Smooth muscle cell (in vitro differentiated cells): ENCODE measurements around the gene ABCB11. TPM values are rescaled to one million over a fixed set of nuclear protein-coding genes. Genes with fewer than 3 reads are reported as not detected.

Experiments
- DNase-seq: peaks from one replicate; lab custom pipeline; 2025; ENCODE audit not compliant: unreplicated experiment; lab: John Stamatoyannopoulos, UW
- H2AFZ ChIP-seq: fragments of 200-600 bp; sonication (generic); 2 replicates; pipeline ENCODE4 v1.6.0; 2016; ENCODE audit warnings: antibody characterized with exemption, low read depth, mild to moderate bottlenecking
- H3F3A ChIP-seq: fragments of 200-600 bp; sonication (generic); 2 replicates; pipeline ENCODE4 v1.6.0; 2017; ENCODE audit warnings: antibody characterized with exemption, low read depth
- H3K27ac ChIP-seq: fragments of 200-600 bp; sonication (generic); 2 replicates; pipeline ENCODE4 v1.5.1; 2016; ENCODE audit warnings: low read depth, mild to moderate bottlenecking
- H3K27me3 ChIP-seq: fragments of 200-600 bp; sonication (generic); 2 replicates; pipeline ENCODE4 v1.6.1; 2016; ENCODE audit warnings: low read depth, mild to moderate bottlenecking
- H3K36me3 ChIP-seq: fragments of 200-600 bp; sonication (generic); 2 replicates; pipeline ENCODE4 v1.5.1; 2016; ENCODE audit warnings: low read depth
- H3K4me1 ChIP-seq: fragments of 200-600 bp; sonication (generic); 2 replicates; pipeline ENCODE4 v1.5.1; 2016; ENCODE audit warnings: low read depth
- H3K4me2 ChIP-seq: fragments of 200-600 bp; sonication (generic); 2 replicates; pipeline ENCODE4 v1.6.0; 2016; ENCODE audit warnings: mild to moderate bottlenecking
- H3K4me3 ChIP-seq: fragments of 200-600 bp; sonication (generic); 2 replicates; pipeline ENCODE4 v1.5.1; 2016; ENCODE audit warnings: mild to moderate bottlenecking
- H3K79me2 ChIP-seq: fragments of 200-600 bp; sonication (generic); 2 replicates; pipeline ENCODE4 v1.6.0; 2016; ENCODE audit warnings: low read depth, mild to moderate bottlenecking
- H3K9ac ChIP-seq: fragments of 200-600 bp; sonication (generic); 2 replicates; pipeline ENCODE4 v1.6.0; 2016; ENCODE audit warnings: low read depth
- H3K9me3 ChIP-seq: fragments of 200-600 bp; sonication (generic); replicated peaks from 2 replicates; pipeline ENCODE4 v1.5.1; 2016; ENCODE audit warnings: low read depth
- H4K20me1 ChIP-seq: fragments of 200-600 bp; sonication (generic); 2 replicates; pipeline ENCODE4 v1.6.0; 2016; ENCODE audit warnings: low read depth
- WGBS: methylation state at CpG from one replicate; pipeline ENCODE4 v1.1.7; 2016; ENCODE audit warnings: low lambda C conversion rate; 5-methylcytosine and 5-hydroxymethylcytosine counted together
- polyA plus RNA-seq: library from polyadenylated mRNA; unstranded; fragments of >200 nt; fragmentation: Nextera tagmentation; extraction: Ambion mirVana; gene quantifications from 2 replicates; pipeline ENCODE4 v1.2.1, GENCODE V29; 2016
- total RNA-seq: library from RNA; depleted of rRNA; stranded (reverse); fragments of >200 nt; gene quantifications from 2 replicates; pipeline ENCODE4 v1.2.3, GENCODE V29; 2014
- TF ChIP-seq, protein P1 (sequence below): fragments of 200-600 bp; sonication (generic); IDR thresholded peaks from 2 replicates; pipeline ENCODE4 v1.5.1; 2017; ENCODE audit warnings: borderline replicate concordance, mild to moderate bottlenecking, antibody characterized with exemption; ENCODE audit not compliant: insufficient read depth, poor library complexity, severe bottlenecking

Gene ABCB11
- total and polyA plus RNA-seq, 2 experiments from 2014 or later, result 0.04 to 0.05 TPM

- no peaks in the 10 kb centered on the region for H3K79me2 ChIP-seq
- H3F3A ChIP-seq, result no peaks in the 10 kb centered on the region
- no peaks in the 10 kb centered on the region for H3K36me3 ChIP-seq
- no peak overlapping the region for H2AFZ ChIP-seq
- no peaks in the 10 kb centered on the region for H3K9me3 ChIP-seq
- no peak for DNase-seq
- no peaks in the 10 kb centered on the region for H3K4me1 ChIP-seq
- no peak overlapping the region for H3K4me2 ChIP-seq
- no peak overlapping the region for H3K9ac ChIP-seq
- H3K27me3 ChIP-seq, result no peaks in the 10 kb centered on the region
- H3K4me3 ChIP-seq, result no peak overlapping the region
- TF ChIP-seq, protein P1, sequence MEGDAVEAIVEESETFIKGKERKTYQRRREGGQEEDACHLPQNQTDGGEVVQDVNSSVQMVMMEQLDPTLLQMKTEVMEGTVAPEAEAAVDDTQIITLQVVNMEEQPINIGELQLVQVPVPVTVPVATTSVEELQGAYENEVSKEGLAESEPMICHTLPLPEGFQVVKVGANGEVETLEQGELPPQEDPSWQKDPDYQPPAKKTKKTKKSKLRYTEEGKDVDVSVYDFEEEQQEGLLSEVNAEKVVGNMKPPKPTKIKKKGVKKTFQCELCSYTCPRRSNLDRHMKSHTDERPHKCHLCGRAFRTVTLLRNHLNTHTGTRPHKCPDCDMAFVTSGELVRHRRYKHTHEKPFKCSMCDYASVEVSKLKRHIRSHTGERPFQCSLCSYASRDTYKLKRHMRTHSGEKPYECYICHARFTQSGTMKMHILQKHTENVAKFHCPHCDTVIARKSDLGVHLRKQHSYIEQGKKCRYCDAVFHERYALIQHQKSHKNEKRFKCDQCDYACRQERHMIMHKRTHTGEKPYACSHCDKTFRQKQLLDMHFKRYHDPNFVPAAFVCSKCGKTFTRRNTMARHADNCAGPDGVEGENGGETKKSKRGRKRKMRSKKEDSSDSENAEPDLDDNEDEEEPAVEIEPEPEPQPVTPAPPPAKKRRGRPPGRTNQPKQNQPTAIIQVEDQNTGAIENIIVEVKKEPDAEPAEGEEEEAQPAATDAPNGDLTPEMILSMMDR, result no peak
- H3K27ac ChIP-seq, result no peak overlapping the region
- no peaks in the 10 kb centered on the region for H4K20me1 ChIP-seq
Measured at GRCh38 chr2:168895771-168896170, 135.4 kb downstream of the ABCB11 start.

DNA sequence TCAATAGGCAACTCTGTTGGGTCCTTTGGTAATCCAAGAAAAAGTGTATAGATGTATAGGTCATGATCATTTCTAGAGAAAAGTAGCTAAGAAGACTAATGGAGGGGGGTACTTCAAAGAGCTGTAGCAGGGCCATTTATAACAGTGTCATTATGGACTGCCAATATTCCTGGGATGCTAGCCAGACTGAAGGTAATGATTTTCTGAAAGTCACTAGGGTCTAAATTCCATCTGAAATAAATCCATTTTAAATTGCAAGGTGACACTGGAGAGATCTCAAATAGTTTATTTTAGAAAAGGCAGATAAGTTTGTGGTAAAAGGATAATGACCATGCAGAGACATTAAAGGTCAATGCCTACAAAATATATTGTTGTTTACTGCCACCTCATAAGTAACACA is 136.4 kb downstream of the ABCB11 start:
- no peak overlapping the region for H3K27ac ChIP-seq
- no peaks in the 10 kb centered on the region for H3K4me1 ChIP-seq
- no peaks in the 10 kb centered on the region for H3K79me2 ChIP-seq
- no peaks in the 10 kb centered on the region for H3F3A ChIP-seq
- no peaks in the 10 kb centered on the region for H3K9me3 ChIP-seq
- TF ChIP-seq, protein P1, result no peak
- H3K4me2 ChIP-seq, result no peak overlapping the region
- DNase-seq, result no peak
- no peak overlapping the region for H3K4me3 ChIP-seq
- H3K27me3 ChIP-seq, result no peaks in the 10 kb centered on the region
- no peaks in the 10 kb centered on the region for H4K20me1 ChIP-seq
- no peak overlapping the region for H2AFZ ChIP-seq
- H3K36me3 ChIP-seq, result no peaks in the 10 kb centered on the region
- no peak overlapping the region for H3K9ac ChIP-seq

GRCh38 chr2:168894101-168894500 is 137.0 kb downstream of the ABCB11 start:
- Histone ChIP-seq H3K4me3 (no peak overlapping the region), H3K27ac (no peak overlapping the region), H4K20me1 (no peaks in the 10 kb centered on the region), H3F3A (no peaks in the 10 kb centered on the region), H2AFZ (no peak overlapping the region), H3K9me3 (no peaks in the 10 kb centered on the region), H3K9ac (no peak overlapping the region), H3K4me2 (no peak overlapping the region), H3K27me3 (no peaks in the 10 kb centered on the region), H3K79me2 (no peaks in the 10 kb centered on the region), H3K36me3 (no peaks in the 10 kb centered on the region), H3K4me1 (peaks cover 2% of the 10 kb centered on the region)
- TF ChIP-seq, protein P1, result no peak
- 85% methylated on average over 1 of the region's 1 CpG for WGBS
- DNase-seq, result no peak

GRCh38 chr2:168892327-168892726 is 138.8 kb downstream of the ABCB11 start:
- Histone ChIP-seq H3F3A (no peaks in the 10 kb centered on the region), H3K9ac (no peak overlapping the region), H3K27ac (no peak overlapping the region), H4K20me1 (no peaks in the 10 kb centered on the region), H3K9me3 (no peaks in the 10 kb centered on the region), H3K4me2 (no peak overlapping the region), H3K4me3 (no peak overlapping the region), H3K4me1 (peaks cover 3% of the 10 kb centered on the region), H2AFZ (no peak overlapping the region), H3K79me2 (no peaks in the 10 kb centered on the region), H3K36me3 (no peaks in the 10 kb centered on the region), H3K27me3 (no peaks in the 10 kb centered on the region)
- DNase-seq, result no peak
- WGBS, result 64% methylated on average over 3 of the region's 3 CpGs
- TF ChIP-seq, protein P1, result no peak
